Endothelial cell of hepatic sinusoid (primary cell): ENCODE data around the gene LMX1B.
"Not testable (repeated sequence)": the region's sequence is repeated elsewhere in the genome, so short reads cannot be mapped to it uniquely, and the experiment has no call there.

ENCODE experiments used
- in situ Hi-C: cut with HindIII; loops from 2 replicates; pipeline ENCODE4 v1.10.0; 2017; ENCODE audit warnings: low sequenced_read_pairs

LMX1B gene

GRCh38 chr9:126728210-126728609 is 114.5 kb downstream of the LMX1B start:
- in situ Hi-C loops, result not testable (repeated sequence)

GRCh38 chr9:126730592-126730991 is 116.9 kb downstream of the LMX1B start:
- in situ Hi-C loops, result not testable (repeated sequence)

GRCh38 chr9:126733005-126733404 is 119.3 kb downstream of the LMX1B start:
- in situ Hi-C loops, result no loop called here

- in situ Hi-C loops, result no loop called here
Observed at GRCh38 chr9:126734877-126735276, 121.1 kb downstream of the LMX1B start.

GRCh38 chr9:126735482-126735881 is 121.8 kb downstream of the LMX1B start:
- in situ Hi-C loops, result no loop called here

GRCh38 chr9:126738553-126738952 is 124.8 kb downstream of the LMX1B start:
- in situ Hi-C loops, result no loop called here

GRCh38 chr9:126743041-126743440 is 129.3 kb downstream of the LMX1B start:
- in situ Hi-C loops, result no loop called here

GRCh38 chr9:126745574-126746411 is 132.1 kb downstream of the LMX1B start:
- in situ Hi-C loops, result no loop called here
